Measurements from ENCODE around the gene RHBDD2. TPM values are rescaled to one million over a fixed set of nuclear protein-coding genes. Genes with fewer than 3 reads are reported as not detected.

Gene RHBDD2
- total and polyA plus RNA-seq, 9 of the 15 experiments (the other 6 are each of a cell fraction or from before 2014, with no cell fraction given) = 3.3 to 36.7 (median 17.9) TPM

DNA sequence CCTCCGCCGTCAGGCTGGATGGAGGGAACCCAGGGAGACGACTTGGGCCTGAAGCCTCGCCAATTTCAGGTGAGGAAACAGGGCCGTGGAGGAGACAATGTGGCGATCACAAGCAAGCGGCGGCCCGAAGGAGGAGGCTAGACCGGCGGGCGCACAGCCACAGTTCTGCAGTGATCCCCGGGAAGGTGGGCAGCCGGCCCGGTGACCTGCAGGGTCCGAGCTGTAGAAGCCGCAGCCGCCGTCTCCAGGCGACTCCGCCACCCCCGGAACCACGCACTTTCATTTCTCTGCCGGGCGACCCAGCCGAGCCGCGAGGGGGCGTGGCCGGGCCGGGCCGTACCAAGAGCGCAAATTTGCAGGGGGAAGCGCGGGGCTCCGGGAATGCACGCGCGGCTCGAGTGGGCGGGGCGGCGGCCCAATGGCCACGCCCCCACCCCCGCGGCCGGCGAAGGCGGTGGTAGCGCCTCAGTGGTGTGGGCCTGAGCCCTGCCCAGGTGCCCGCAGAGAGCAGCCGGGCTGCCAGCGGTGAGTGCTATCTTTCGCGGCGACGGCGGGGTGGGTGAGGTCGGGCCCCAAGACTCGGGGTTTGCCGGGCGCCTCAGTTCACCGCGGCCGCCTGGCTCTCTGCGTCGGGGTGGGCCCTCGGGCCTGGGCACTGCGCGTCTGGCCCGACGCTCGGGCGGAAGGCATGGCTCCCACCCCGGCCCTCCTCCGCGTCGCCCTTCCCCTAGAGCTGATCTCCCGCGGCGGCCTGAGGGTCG is 36.0 kb downstream of the RHBDD2 start, which contains the start of gene POR (continued):
- TF ChIP-seq, protein P1, sequence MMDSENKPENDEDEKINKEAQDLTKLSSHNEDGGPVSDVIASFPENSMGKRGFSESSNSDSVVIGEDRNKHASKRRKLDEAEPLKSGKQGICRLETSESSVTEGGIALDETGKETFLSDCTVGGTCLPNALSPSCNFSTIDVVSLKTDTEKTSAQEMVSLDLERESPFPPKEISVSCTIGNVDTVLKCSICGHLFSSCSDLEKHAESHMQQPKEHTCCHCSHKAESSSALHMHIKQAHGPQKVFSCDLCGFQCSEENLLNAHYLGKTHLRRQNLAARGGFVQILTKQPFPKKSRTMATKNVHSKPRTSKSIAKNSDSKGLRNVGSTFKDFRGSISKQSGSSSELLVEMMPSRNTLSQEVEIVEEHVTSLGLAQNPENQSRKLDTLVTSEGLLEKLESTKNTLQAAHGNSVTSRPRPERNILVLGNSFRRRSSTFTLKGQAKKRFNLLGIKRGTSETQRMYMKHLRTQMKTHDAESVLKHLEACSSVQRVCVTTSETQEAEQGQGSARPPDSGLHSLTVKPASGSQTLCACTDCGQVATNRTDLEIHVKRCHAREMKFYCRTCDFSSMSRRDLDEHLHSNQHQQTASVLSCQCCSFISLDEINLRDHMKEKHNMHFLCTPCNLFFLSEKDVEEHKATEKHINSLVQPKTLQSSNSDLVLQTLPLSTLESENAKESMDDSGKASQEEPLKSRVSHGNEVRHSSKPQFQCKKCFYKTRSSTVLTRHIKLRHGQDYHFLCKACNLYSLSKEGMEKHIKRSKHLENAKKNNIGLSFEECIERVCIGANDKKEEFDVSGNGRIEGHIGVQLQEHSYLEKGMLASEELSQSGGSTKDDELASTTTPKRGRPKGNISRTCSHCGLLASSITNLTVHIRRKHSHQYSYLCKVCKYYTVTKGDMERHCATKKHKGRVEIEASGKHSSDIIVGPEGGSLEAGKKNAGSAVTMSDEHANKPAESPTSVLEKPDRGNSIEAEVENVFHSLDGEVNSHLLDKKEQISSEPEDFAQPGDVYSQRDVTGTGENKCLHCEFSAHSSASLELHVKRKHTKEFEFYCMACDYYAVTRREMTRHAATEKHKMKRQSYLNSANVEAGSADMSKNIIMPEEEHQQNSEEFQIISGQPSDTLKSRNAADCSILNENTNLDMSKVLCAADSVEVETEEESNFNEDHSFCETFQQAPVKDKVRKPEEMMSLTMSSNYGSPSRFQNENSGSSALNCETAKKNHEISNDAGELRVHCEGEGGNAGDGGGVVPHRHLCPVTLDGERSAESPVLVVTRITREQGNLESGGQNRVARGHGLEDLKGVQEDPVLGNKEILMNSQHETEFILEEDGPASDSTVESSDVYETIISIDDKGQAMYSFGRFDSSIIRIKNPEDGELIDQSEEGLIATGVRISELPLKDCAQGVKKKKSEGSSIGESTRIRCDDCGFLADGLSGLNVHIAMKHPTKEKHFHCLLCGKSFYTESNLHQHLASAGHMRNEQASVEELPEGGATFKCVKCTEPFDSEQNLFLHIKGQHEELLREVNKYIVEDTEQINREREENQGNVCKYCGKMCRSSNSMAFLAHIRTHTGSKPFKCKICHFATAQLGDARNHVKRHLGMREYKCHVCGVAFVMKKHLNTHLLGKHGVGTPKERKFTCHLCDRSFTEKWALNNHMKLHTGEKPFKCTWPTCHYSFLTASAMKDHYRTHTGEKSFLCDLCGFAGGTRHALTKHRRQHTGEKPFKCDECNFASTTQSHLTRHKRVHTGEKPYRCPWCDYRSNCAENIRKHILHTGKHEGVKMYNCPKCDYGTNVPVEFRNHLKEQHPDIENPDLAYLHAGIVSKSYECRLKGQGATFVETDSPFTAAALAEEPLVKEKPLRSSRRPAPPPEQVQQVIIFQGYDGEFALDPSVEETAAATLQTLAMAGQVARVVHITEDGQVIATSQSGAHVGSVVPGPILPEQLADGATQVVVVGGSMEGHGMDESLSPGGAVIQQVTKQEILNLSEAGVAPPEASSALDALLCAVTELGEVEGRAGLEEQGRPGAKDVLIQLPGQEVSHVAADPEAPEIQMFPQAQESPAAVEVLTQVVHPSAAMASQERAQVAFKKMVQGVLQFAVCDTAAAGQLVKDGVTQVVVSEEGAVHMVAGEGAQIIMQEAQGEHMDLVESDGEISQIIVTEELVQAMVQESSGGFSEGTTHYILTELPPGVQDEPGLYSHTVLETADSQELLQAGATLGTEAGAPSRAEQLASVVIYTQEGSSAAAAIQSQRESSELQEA (IDR thresholded peaks at IDR 0.05; ENCODE audit: low read depth) = no peak
- TF ChIP-seq RBM34 (IDR thresholded peaks at IDR 0.05; ENCODE audit: borderline replicate concordance, insufficient read depth, low read length) (0 out of 2 replicates have a peak, but pooled peaks have one; percentile 67), HOXB6 (CRISPR knock-in tag; IDR thresholded peaks at IDR 0.05; ENCODE audit: borderline replicate concordance) (0 out of 2 replicates have a peak, but pooled peaks have one; percentile 13), SAP30 (IDR thresholded peaks at IDR 0.05; ENCODE audit: borderline replicate concordance, insufficient read depth, low read depth, low read length, poor library complexity, severe bottlenecking) (peak; percentile 65), ZNF133 (CRISPR knock-in tag; IDR thresholded peaks at IDR 0.05) (peak; percentile 91; the same call in 1 of the 2 replicates), HDAC6 (IDR thresholded peaks at IDR 0.05; ENCODE audit: low read depth, low read length) (peak; percentile 95; the same call in 1 of the 2 replicates), BCL6 (CRISPR knock-in tag; IDR thresholded peaks at IDR 0.05) (no peak), HIVEP1 (CRISPR knock-in tag; IDR thresholded peaks at IDR 0.05) (peak; percentile 85), KLF6 (CRISPR knock-in tag; IDR thresholded peaks at IDR 0.05; ENCODE audit: borderline replicate concordance) (peak; percentile 65; the same call in 1 of the 2 replicates), NR2F6 (CRISPR knock-in tag; IDR thresholded peaks at IDR 0.05) (peak; percentile 65; the same call in 1 of the 2 replicates), POLR3A (IDR thresholded peaks at IDR 0.05; ENCODE audit: borderline replicate concordance, extremely low read depth, insufficient read depth, insufficient read length) (no peak), KDM4B (IDR thresholded peaks at IDR 0.05; ENCODE audit: borderline replicate concordance in 2 of 2, low read depth in 1 of 2) (peak in 1 of 2 experiments; percentile 65; a peak in 1 of 4 replicates), FOXK1 (CRISPR knock-in tag; IDR thresholded peaks at IDR 0.05; ENCODE audit: borderline replicate concordance) (peak; percentile 90; the same call in 1 of the 2 replicates), MCM7 (IDR thresholded peaks at IDR 0.05) (no peak), TGIF2 (CRISPR knock-in tag; IDR thresholded peaks at IDR 0.05) (peak; percentile 82; the same call in 1 of the 2 replicates), KAT2B (IDR thresholded peaks at IDR 0.05; ENCODE audit: low read depth, low read length) (no peak)
- TF ChIP-seq, protein P2, sequence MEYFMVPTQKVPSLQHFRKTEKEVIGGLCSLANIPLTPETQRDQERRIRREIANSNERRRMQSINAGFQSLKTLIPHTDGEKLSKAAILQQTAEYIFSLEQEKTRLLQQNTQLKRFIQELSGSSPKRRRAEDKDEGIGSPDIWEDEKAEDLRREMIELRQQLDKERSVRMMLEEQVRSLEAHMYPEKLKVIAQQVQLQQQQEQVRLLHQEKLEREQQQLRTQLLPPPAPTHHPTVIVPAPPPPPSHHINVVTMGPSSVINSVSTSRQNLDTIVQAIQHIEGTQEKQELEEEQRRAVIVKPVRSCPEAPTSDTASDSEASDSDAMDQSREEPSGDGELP (CRISPR knock-in tag; IDR thresholded peaks at IDR 0.05; ENCODE audit: borderline replicate concordance) = peak; percentile 59

Data from K562 (cell line).